Femur (tissue), 1 donor: ENCODE measurements around the gene MT1H.
"Not testable (repeated sequence)": the region's sequence is repeated elsewhere in the genome, so short reads cannot be mapped to it uniquely, and the experiment has no call there.

ENCODE experiments used
- DNase-seq: peaks from one replicate; pipeline ENCODE4 v3.0.0-alpha.2; 2017

The MT1H gene

DNA sequence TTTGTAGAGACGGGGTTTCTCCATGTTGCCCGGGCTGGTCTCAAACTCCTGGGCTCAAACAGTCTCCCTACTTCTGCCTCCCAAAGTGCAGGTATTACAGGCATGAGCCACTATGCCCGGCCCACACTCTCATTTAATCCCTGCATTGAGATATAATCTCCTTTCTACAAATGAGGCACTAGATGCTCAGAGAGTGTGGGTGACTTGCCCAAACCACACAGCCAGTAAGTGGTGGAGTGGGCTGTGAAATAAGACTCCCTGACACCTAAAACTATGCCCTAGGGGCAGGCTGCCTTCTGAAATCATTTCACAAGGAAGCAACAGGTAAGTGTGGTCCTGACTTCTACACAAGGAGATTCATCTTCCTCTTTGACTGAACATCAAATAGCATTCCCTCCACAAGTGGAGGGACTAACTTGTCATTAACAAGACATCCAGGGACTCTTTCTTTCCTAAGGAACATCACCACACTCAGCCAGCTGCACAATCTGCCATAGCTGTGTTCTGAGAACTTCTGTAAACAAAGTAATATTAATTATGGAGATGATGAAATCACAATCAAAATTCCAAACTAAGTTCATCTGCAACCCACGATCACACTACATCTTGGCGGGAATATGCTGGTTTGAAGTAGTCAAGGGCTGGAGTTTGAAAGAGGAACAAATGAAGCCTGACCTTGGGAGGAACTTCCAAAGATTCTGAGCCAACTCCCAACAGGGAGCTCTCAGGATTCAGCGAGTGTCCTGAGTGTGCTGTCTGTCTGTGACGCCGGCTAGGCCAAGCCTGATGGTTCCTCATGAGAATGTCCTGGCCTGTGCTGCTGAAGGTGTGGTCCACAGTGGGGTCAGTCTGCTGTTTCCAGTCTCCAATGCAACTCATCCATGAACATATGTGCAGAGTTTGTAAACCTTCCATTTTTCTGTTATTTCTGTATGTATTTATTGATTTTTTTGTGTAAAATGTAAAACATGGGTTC, 4.0 kb upstream of the MT1H start:
- not testable (repeated sequence) for DNase-seq

DNA sequence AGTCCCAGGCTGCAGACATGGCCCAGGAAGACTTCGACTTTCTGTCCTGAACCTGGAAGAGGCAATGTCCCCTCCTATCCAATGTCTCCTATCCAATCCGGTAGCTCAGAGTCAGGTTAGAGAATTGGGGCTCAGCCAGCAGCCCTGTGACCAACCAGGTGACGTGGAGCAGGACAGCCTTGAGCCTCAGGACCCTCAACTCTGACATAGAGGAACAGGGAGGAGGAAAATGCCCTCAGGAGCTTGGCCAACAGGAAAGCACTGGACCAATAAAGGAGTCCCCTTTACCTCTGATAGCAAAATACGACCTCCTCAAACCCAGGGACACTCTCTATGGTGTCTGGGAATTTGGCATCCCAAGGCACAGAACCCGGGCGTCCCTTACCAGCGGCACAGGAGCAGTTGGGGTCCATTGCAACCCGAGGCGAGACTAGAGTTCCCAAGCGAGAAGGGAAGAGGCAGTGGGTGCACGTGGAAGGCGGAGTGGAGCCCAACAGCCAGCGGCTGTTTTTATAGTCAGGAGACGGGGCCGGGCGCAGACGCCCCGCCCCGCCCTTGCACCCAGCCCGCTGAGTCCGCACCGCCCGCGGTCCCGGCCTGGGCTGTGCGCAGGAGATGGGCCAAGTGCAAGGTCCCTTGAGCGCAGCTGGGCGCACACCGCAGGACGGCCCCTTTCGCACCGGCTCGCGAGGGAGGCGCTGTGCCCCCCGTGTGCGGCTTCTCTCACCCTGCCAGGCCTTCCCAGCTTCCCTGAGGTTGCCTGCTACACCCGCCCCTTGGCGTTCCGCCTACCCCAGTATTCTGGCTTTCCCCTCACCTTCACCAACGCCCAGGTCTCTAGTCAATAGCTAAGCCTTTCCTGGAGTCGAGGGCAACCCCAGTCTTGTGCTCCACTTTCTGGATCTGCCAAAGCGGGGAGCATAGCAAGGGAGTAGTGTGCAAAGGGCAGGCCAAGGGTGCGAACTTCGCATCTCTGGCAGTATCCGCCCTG, 1.7 kb upstream of the MT1H start, which contains the start of gene MT1G:
TSS of gene MT1G (minus strand) at position 485 of the 991 bp plus-strand sequence. CDS start at position 413, 72 bp downstream.
- DNase-seq, result no peak

GRCh38 chr16:56669840-56670619, 416 bp downstream of the MT1H start:
- DNase-seq, result no peak

DNA sequence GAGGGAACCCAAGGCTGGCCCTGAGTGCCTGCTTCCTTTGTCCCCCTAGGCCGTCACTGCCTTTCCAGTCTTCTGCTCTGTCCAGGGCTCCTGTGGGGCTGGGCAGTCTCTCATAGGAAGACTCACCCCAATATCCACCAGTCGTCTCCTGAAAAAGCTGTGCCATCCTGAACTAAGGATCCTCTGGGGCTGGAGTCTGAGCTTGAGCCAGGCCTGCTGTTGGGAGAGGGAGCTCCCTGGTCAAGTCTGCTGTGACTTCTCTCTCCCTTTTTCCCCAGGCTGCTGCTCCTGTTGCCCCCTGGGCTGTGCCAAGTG, 963 bp downstream of the MT1H start:
- no peak for DNase-seq

GRCh38 chr16:56671691-56672090, 2.1 kb downstream of the MT1H start:
- not testable (repeated sequence) for DNase-seq

- not testable (repeated sequence) for DNase-seq
Measured at GRCh38 chr16:56672171-56672570, 2.6 kb downstream of the MT1H start.

DNA sequence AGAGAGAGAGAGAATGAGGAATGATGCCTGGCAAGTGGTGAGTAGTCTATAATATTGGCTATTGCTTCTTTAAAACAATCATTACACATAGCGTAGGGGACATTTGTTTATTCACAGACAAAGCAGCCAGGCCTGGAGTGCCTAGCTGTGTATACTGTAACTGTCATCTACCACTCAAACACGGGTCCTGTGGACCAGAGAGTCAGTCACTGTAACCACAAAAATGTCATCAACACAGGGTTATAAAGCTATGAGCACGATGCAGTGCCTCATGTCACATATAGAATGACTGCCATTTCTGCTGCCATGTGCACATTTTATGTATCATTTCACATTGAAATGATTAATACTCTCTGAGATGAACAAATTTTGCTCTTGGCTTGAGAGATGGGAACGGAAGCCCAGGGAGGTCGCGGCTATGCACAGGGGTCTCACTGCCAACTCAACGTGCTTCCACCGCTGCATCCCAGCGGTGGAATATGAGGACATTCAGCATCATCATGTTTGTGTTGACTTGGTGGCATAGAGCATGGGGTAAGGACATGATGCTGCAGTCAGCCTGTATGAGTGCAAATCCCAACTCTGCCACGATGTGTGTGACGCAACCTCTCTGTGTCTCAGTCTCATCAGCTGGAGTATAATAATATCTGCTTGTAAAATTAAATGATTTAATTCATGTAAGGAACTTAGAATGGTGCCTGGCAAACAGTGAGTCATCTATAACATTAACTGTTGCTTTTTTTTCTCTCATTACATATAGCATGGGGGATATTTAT, 3.3 kb downstream of the MT1H start:
- DNase-seq, result no peak

- peak; percentile 45 for DNase-seq
Measured at GRCh38 chr16:56673921-56674320, 4.3 kb downstream of the MT1H start.

DNA sequence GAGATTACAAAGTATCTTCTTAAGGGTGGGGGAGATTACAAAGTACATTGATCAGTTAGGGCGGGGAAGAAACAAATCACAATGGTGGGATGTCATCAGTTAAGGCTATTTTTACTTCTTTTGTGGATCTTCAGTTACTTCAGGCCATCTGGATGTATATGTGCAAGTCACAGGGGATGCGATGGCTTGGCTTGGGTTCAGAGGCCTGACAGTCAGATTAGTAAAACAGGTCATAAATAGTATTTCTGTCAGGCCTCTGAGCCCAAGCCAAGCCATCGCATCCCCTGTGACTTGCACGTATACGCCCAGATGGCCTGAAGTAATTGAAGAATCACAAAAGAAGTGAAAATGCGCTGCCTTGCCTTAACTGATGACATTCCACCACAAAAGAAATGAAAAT, 5.0 kb downstream of the MT1H start:
- DNase-seq, result not testable (repeated sequence)

DNA sequence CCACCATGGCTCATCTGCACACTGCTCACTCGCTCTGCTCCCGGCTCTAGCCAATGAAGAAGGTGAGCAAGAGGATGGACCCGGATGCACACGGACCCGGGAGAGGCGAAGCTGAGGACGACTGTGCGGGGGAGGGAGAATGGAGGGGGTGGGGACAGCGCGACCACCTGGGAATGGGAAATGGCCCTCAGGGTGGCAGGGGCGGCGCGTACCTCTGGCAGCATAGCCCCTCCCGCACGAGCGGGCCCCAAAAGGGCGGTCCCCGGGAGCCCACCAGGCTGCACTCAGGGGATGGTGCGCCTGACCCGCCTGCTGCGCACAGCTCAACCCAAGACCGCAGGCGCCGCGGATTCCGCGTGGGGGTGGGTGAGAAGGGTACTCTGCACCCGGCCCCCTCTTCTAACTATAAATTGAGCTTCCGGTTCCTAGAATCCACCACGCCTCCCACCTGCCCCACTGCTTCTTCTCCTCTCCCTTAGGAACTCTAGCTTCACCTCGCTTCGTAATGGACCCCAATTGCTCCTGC, 6.1 kb downstream of the MT1H start:
- no peak for DNase-seq

DNA sequence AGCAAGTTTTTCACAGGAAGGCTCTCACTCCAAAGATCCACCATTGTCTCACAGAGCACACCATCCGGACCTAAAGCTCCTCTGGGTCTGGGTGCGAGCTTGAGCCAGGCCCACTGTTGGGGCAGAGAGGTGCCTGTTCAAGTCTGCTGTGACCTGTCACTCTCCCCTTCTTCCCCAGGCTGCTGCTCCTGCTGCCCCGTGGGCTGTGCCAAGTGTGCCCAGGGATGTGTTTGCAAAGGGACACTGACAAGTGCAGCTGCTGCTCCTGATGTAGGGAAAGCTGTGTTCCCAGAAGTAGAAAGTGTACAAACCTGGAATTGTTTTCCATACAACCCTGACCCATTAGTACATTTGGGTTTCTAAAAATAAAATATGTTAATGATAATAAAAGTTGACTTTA, 7.9 kb downstream of the MT1H start:
- DNase-seq, result no peak

DNA sequence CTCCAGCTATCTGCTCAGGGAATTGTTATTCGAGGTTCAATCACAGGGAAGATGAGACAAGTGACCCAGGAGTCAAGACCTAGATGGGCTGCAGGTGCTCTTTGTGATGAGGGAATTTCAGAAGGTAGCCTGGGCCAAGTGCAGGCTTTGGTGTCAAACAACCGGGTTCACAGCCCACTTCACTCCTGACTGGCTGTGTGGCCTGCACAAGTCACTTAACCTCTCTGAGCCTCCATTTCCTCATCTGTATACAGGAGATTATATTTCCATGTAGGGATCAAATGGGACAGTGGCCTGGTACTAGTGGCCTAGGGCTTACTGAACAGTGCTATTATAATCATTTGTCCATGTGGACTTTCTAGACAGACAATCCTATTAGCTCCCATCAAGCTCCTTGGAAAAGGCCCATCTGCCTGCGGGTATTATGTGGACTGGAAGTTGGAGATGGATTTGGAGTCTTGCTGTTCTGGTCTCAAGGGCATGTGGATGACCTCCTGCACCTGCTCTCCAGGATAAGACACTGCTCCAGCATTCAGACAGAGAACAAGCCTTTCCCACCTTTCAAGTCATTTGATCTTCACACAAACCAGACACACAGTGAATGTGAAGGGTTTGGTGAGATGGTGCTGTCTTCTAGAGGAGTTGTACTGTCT, 9.6 kb downstream of the MT1H start:
- DNase-seq, result no peak

DNA sequence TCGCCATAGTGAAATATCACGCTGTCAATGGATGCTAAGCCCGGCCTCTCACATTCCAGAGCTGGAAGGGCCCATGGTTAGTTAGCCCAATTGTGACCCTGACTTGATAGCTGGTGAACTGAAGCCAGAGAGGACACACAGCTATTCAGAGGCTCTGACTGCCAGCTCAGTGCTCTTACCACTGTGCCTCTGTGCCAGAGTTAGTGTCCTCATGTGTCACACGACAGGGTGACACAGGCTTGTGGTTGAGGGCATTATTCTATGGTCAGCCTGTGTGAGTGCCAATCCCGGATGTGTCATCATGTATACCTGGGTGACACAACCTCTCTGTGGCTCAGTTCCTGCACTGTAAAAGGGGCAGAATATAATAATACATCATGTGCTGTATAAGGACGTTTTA, 10.2 kb downstream of the MT1H start:
- no peak for DNase-seq

DNA sequence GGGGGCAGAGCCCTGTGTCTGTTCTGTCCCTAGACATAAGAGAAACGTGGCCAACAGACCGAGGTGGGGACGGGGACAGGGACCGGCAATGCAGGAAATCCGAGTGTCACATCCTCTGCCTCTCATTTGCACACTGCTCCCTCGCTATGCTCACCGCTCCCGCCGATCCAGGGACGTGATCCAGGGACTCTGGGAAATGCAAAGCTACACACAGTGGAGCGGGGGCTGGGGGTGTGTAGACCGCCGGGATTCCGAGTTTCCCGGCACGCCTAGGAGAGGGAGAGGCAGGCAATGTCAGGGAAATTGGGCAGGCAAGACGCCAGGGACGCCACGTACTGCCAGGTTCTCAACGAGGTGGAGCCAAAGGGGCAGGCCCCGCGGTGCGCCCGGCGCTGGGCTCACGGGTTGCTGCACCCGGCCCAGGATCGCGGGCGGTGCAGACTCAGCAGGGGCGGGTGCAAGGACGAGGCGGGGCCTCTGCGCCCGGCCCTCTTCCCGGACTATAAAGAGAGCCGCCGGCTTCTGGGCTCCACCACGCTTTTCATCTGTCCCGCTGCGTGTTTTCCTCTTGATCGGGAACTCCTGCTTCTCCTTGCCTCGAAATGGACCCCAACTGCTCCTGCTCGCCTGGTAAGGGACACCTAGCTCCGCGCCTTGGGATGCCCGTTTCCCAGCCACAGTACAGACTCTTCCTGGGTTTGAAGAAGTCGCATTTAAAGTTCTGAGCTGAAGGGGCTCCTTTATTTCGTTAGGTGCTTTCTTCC, 12.5 kb downstream of the MT1H start, which contains the start of gene MT1X:
TSS of gene MT1X (plus strand) at position 532 of the 764 bp plus-strand sequence. CDS start at position 603, 71 bp downstream.
- DNase-seq, result peak; percentile 92

- no peak for DNase-seq
Measured at GRCh38 chr16:56682703-56683397, 13.2 kb downstream of the MT1H start.

- DNase-seq, result no peak
Measured at GRCh38 chr16:56683424-56684172, 14.0 kb downstream of the MT1H start.

DNA sequence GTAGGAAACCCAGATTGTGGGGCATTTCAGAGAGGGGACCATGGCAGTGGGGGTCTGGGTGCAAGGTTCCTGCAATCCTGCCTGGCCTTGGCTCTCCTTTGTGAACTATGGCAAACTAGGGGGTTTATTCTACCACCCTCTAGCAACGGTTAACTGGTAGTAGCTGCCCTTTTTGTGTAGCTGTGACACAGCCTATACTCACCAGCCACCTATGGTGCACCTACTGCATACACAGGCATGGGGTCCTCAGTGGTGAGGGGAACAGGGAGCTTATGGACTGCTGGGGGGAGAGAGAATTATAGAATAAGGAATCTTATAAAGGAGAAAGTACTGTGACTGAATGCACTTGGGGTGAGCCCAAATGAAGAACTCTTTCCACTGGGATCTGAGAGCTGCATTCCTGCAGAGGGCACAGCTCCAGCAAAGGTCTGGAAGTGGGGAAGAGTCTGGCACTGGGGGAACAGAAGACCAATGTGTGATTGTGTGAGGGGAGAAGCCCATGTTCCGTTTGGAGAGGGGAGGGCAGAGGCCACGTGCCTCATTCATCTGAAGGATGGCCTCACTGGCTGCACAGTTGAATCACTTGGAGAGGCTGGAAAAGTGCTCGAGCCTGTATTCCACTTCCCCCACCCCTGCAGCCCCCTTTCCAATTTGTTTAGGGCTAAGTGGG, 14.8 kb downstream of the MT1H start:
- DNase-seq, result no peak
